SU-DHL-6 (cell line): ENCODE data around the gene SLC16A10.

Source experiments
- EZH2phosphoT487 ChIP-seq: fragments of 200-600 bp; sonication (generic), shearing (Covaris generic); conservative IDR thresholded peaks from 2 replicates; pipeline ENCODE4 v1.6.1; 2018; ENCODE audit warnings: mild to moderate bottlenecking, antibody characterized with exemption, low read length, moderate library complexity, mixed read lengths
- TF ChIP-seq, protein P1 (sequence below): fragments of 200-600 bp; sonication (generic); IDR thresholded peaks from one replicate; pipeline ENCODE4 v1.5.1; 2017; ENCODE audit warnings: antibody characterized with exemption, mild to moderate bottlenecking, low read length, moderate library complexity; ENCODE audit not compliant: insufficient read depth, poor library complexity, severe bottlenecking

DNA sequence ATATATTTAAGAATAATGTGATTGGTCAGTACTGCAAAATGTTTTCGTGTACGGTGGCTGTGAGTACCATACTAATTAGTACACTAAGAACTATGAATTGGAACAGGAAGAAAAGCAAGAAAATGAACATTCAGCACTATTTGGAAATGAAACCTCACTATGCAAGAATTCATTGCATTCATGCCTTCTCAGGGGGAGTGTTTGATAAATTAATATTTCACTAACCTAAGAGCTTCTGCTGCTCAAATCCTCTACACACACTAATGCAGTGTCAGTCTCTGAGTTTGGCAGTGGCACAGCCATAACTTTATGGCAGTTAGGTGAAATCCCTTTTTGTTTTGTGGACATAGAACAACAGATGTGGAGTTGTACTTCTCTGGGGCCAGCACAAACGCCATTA lies 60.1 kb downstream of the SLC16A10 start:
- TF ChIP-seq, protein P1, sequence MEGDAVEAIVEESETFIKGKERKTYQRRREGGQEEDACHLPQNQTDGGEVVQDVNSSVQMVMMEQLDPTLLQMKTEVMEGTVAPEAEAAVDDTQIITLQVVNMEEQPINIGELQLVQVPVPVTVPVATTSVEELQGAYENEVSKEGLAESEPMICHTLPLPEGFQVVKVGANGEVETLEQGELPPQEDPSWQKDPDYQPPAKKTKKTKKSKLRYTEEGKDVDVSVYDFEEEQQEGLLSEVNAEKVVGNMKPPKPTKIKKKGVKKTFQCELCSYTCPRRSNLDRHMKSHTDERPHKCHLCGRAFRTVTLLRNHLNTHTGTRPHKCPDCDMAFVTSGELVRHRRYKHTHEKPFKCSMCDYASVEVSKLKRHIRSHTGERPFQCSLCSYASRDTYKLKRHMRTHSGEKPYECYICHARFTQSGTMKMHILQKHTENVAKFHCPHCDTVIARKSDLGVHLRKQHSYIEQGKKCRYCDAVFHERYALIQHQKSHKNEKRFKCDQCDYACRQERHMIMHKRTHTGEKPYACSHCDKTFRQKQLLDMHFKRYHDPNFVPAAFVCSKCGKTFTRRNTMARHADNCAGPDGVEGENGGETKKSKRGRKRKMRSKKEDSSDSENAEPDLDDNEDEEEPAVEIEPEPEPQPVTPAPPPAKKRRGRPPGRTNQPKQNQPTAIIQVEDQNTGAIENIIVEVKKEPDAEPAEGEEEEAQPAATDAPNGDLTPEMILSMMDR = no peak
- TF ChIP-seq EZH2phosphoT487 = no peak
